ENCODE data around the gene GEMIN8. TPM values are rescaled to one million over a fixed set of nuclear protein-coding genes. Genes with fewer than 3 reads are reported as not detected.

The GEMIN8 gene
- total RNA-seq (10 to 100 TPM in 1 of 2 experiments, 1 to 10 TPM in 1; 8.6 to 10.2 TPM), polyA plus RNA-seq (10 to 100 TPM; 20.7 to 25.9 (median 23.9) TPM), total RNA-seq (11.3 to 25.1 (median 13.9) reads per million in 6 experiments)

- peak; percentile 74 to 93 (median 85) for DNase-seq
- peaks cover 0 to 6% (median 1%) of the 10 kb centered on the region in 5 donors for H3K27me3 Mint-ChIP-seq
- H3K9me3 Mint-ChIP-seq, result no peaks in the 10 kb centered on the region
- H3K4me1 Mint-ChIP-seq, result peaks cover 14 to 36% (median 25%) of the 10 kb centered on the region in 4 donors
- peak within 1 kb of the TSS; percentile 94 to 100 (median 98) for H3K27ac Mint-ChIP-seq
- ATAC-seq, result peak; percentile 94
- peaks cover 0 to 6% (median 0%) of the 10 kb centered on the region in 3 donors for H3K36me3 Mint-ChIP-seq
- peak within 1 kb of the TSS; percentile 83 to 99 (median 96) for H3K4me3 Mint-ChIP-seq
- POLR2A ChIA-PET, result interaction anchor here (1.0 to 2.3 kb wide), 5 partner anchors 26 to 376 kb away, joined by 4 to 13 read pairs (median 5); partner anchors contain the start of genes OFD1, TCEANC and TRAPPC2
Observed at GRCh38 chrX:14029425-14030173, at the start of gene GEMIN8. Gene GEMIN8, minus strand, starts transcription at chrX:14029892. Its CDS starts 8,414 bp downstream, at chrX:14021478.

- DNase-seq (no peak), ATAC-seq (no peak)
- Mint-ChIP-seq H3K27me3 (peaks cover 0 to 9% (median 0%) of the 10 kb centered on the region in 5 donors), H3K27ac (no peak overlapping the region), H3K36me3 (no peaks in the 10 kb centered on the region), H3K9me3 (no peaks in the 10 kb centered on the region), H3K4me3 (no peak overlapping the region), H3K4me1 (no peaks in the 10 kb centered on the region)
- POLR2A ChIA-PET, result no interaction called here
Observed at GRCh38 chrX:14076639-14077038, 46.9 kb upstream of the GEMIN8 start.

- H3K9me3 Mint-ChIP-seq, result no peaks in the 10 kb centered on the region
- H3K27me3 Mint-ChIP-seq, result peaks cover 0 to 5% (median 0%) of the 10 kb centered on the region in 5 donors
- POLR2A ChIA-PET, result no interaction called here
- no peaks in the 10 kb centered on the region for H3K4me1 Mint-ChIP-seq
- no peaks in the 10 kb centered on the region for H3K36me3 Mint-ChIP-seq
- H3K27ac Mint-ChIP-seq, result no peak overlapping the region
- no peak overlapping the region for H3K4me3 Mint-ChIP-seq
- DNase-seq (no peak), ATAC-seq (no peak)
Observed at GRCh38 chrX:14073556-14073955, 43.9 kb upstream of the GEMIN8 start.

GRCh38 chrX:14073071-14073470 lies 43.4 kb upstream of the GEMIN8 start:
- peaks cover 0 to under 1% (median 0%) of the 10 kb centered on the region in 5 donors for H3K27me3 Mint-ChIP-seq

GRCh38 chrX:14065800-14066199 lies 36.1 kb upstream of the GEMIN8 start:
- H3K9me3 Mint-ChIP-seq, result no peaks in the 10 kb centered on the region
- no peak overlapping the region for H3K27ac Mint-ChIP-seq
- no peak overlapping the region for H3K4me3 Mint-ChIP-seq
- POLR2A ChIA-PET, result no interaction called here
- H3K36me3 Mint-ChIP-seq, result no peaks in the 10 kb centered on the region
- no peak for DNase-seq
- H3K27me3 Mint-ChIP-seq, result peaks cover 0 to 5% (median 3%) of the 10 kb centered on the region in 5 donors
- H3K4me1 Mint-ChIP-seq, result no peaks in the 10 kb centered on the region
- no peak for ATAC-seq

More at GRCh38 chrX:14073071-14073470, 43.4 kb upstream of the GEMIN8 start:
- no peaks in the 10 kb centered on the region for H3K9me3 Mint-ChIP-seq
- no peak for DNase-seq
- H3K27ac Mint-ChIP-seq, result no peak overlapping the region
- H3K4me3 Mint-ChIP-seq, result peak overlapping the region in 1 of 10 donors; percentile 39
- POLR2A ChIA-PET, result no interaction called here
- no peaks in the 10 kb centered on the region for H3K4me1 Mint-ChIP-seq
- no peak for ATAC-seq
- no peaks in the 10 kb centered on the region for H3K36me3 Mint-ChIP-seq

GRCh38 chrX:14064626-14065432 lies 35.1 kb upstream of the GEMIN8 start:
- no peaks in the 10 kb centered on the region for H3K9me3 Mint-ChIP-seq
- peaks cover 0 to 5% (median 3%) of the 10 kb centered on the region in 5 donors for H3K27me3 Mint-ChIP-seq
- no peaks in the 10 kb centered on the region for H3K36me3 Mint-ChIP-seq
- DNase-seq (no peak), ATAC-seq (no peak)
- H3K4me1 Mint-ChIP-seq, result no peaks in the 10 kb centered on the region
- POLR2A ChIA-PET, result no interaction called here
- no peak overlapping the region for H3K4me3 Mint-ChIP-seq
- no peak overlapping the region for H3K27ac Mint-ChIP-seq

GRCh38 chrX:14062524-14062923 lies 32.8 kb upstream of the GEMIN8 start:
- Mint-ChIP-seq H3K9me3 (no peaks in the 10 kb centered on the region), H3K4me1 (no peaks in the 10 kb centered on the region), H3K36me3 (no peaks in the 10 kb centered on the region), H3K4me3 (no peak overlapping the region), H3K27me3 (peaks cover 0 to 5% (median 4%) of the 10 kb centered on the region in 5 donors), H3K27ac (no peak overlapping the region)
- ATAC-seq, result no peak
- POLR2A ChIA-PET, result no interaction called here
- no peak for DNase-seq

GRCh38 chrX:14056206-14056605 lies 26.5 kb upstream of the GEMIN8 start:
- Mint-ChIP-seq H3K27me3 (peaks cover 4 to 19% (median 11%) of the 10 kb centered on the region in 5 donors), H3K4me1 (no peaks in the 10 kb centered on the region), H3K36me3 (peaks cover 0 to 3% (median 0%) of the 10 kb centered on the region in 3 donors), H3K4me3 (no peak overlapping the region), H3K27ac (no peak overlapping the region), H3K9me3 (peaks cover 0 to 2% (median 0%) of the 10 kb centered on the region in 9 donors)
- POLR2A ChIA-PET, result no interaction called here
- DNase-seq (no peak), ATAC-seq (no peak)

- ATAC-seq (no peak), DNase-seq (no peak)
- Mint-ChIP-seq H3K27me3 (peaks cover 6 to 11% (median 9%) of the 10 kb centered on the region in 5 donors), H3K4me3 (no peak overlapping the region), H3K9me3 (no peaks in the 10 kb centered on the region), H3K27ac (no peak overlapping the region), H3K4me1 (no peaks in the 10 kb centered on the region), H3K36me3 (no peaks in the 10 kb centered on the region)
- POLR2A ChIA-PET, result no interaction called here
Observed at GRCh38 chrX:14051416-14051815, 21.7 kb upstream of the GEMIN8 start.

- no peak overlapping the region for H3K27ac Mint-ChIP-seq
- no peaks in the 10 kb centered on the region for H3K36me3 Mint-ChIP-seq
- peaks cover 3 to 11% (median 7%) of the 10 kb centered on the region in 5 donors for H3K27me3 Mint-ChIP-seq
Observed at GRCh38 chrX:14050709-14051108, 21.0 kb upstream of the GEMIN8 start.

GRCh38 chrX:14043209-14043608 lies 13.5 kb upstream of the GEMIN8 start:
- Mint-ChIP-seq H3K4me1 (no peaks in the 10 kb centered on the region), H3K27ac (no peak overlapping the region), H3K27me3 (peaks cover 0 to 8% (median 2%) of the 10 kb centered on the region in 5 donors), H3K36me3 (no peaks in the 10 kb centered on the region), H3K4me3 (no peak overlapping the region), H3K9me3 (no peaks in the 10 kb centered on the region)
- POLR2A ChIA-PET, result no interaction called here
- no peak for DNase-seq
- no peak for ATAC-seq

More at GRCh38 chrX:14050709-14051108, 21.0 kb upstream of the GEMIN8 start:
- Mint-ChIP-seq H3K4me1 (no peaks in the 10 kb centered on the region), H3K9me3 (no peaks in the 10 kb centered on the region), H3K4me3 (no peak overlapping the region)
- DNase-seq (no peak), ATAC-seq (no peak)
- POLR2A ChIA-PET, result no interaction called here

GRCh38 chrX:14039344-14039743 lies 9.7 kb upstream of the GEMIN8 start:
- H3K27ac Mint-ChIP-seq, result no peak overlapping the region
- H3K36me3 Mint-ChIP-seq, result no peaks in the 10 kb centered on the region
- H3K27me3 Mint-ChIP-seq, result peaks cover 0 to 15% (median 6%) of the 10 kb centered on the region in 5 donors
- peak; percentile 25 to 76 (median 52) for DNase-seq
- peak; percentile 79 to 91 for ATAC-seq
- no peaks in the 10 kb centered on the region for H3K9me3 Mint-ChIP-seq
- H3K4me3 Mint-ChIP-seq, result no peak overlapping the region
- H3K4me1 Mint-ChIP-seq, result no peaks in the 10 kb centered on the region
- POLR2A ChIA-PET, result no interaction called here
